ENCODE measurements around the gene ZBP1.

DNA sequence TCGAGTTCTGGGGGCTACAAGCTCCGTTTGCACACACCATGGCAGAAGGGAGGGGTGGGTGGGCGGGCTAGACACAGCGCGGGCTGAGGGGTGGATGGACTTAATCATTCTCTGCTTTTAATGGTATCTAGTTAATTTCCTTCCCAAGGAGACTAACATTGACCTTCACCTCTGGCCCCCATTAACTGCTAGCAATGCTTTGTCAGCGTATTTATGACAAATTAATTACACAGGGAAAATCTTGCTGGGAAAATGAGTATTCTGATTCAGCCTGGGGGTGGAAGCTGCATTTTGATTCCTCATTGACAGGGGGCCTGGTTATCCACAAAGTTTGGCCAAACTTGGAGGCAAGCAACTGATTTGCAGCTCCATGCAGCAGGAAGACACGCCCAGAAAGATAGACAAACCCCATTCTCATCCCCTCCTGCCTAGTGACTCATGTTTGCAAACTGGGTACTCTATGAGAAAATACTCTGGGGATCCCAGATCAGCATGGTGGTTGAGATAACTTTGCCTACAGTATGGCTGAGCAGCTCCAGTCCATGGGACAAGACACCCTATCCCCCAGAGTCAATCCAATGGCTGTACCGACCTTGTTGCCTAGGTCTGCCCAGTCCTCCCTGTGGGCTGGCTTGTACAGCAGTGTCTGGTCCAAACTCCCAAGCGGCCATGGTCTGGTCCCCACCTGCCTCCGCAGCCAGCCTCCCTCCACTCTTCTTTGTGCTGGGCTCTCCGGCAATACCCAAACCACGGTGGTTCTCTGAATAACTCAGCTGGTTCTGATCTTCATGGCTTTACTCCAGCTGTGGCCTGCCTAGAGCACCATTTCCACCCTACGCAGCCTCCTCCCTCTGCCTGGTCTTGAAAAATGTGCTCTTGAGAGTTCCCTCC, 19.7 kb downstream of the ZBP1 start:
- TF ChIP-seq, protein P1, sequence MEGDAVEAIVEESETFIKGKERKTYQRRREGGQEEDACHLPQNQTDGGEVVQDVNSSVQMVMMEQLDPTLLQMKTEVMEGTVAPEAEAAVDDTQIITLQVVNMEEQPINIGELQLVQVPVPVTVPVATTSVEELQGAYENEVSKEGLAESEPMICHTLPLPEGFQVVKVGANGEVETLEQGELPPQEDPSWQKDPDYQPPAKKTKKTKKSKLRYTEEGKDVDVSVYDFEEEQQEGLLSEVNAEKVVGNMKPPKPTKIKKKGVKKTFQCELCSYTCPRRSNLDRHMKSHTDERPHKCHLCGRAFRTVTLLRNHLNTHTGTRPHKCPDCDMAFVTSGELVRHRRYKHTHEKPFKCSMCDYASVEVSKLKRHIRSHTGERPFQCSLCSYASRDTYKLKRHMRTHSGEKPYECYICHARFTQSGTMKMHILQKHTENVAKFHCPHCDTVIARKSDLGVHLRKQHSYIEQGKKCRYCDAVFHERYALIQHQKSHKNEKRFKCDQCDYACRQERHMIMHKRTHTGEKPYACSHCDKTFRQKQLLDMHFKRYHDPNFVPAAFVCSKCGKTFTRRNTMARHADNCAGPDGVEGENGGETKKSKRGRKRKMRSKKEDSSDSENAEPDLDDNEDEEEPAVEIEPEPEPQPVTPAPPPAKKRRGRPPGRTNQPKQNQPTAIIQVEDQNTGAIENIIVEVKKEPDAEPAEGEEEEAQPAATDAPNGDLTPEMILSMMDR (IDR thresholded peaks at IDR 0.05), result no peak
- TF ChIP-seq POLR2A (IDR thresholded peaks at IDR 0.05), result no peak
